OCI-LY7 (cell line): Measurements from ENCODE around the gene ZNF783.

Experiments used
- EZH2phosphoT487 ChIP-seq: fragments of 200-600 bp; sonication (generic); IDR thresholded peaks from 2 replicates; pipeline ENCODE4 v1.6.1; 2018; ENCODE audit warnings: low read depth, borderline replicate concordance, mild to moderate bottlenecking, mixed run types, antibody characterized with exemption, low read length, moderate library complexity, mixed read lengths
- TF ChIP-seq, protein P1 (sequence below): fragments of 200-600 bp; sonication (generic); conservative IDR thresholded peaks from 2 replicates; pipeline ENCODE4 v1.5.1; 2014; ENCODE audit warnings: mild to moderate bottlenecking, antibody characterized with exemption, low read length, moderate library complexity, mixed read lengths

DNA sequence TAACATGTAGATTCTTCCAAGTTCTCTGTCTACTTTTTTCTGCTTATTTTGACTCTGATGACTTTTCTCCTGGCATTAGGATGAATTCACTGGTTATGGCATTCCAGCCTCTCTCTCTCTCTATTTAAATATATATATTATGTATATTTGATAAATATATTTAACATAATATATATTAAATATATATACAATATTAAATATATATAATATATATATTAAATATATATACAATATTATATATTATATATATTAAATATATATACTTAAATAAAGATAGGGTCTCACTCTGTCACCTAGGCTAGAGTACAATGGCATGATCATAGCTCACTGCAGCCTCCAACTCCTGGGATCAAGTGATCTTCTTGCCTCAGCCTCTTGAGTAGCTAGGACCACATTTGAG, 60.7 kb downstream of the ZNF783 start:
- TF ChIP-seq, protein P1, sequence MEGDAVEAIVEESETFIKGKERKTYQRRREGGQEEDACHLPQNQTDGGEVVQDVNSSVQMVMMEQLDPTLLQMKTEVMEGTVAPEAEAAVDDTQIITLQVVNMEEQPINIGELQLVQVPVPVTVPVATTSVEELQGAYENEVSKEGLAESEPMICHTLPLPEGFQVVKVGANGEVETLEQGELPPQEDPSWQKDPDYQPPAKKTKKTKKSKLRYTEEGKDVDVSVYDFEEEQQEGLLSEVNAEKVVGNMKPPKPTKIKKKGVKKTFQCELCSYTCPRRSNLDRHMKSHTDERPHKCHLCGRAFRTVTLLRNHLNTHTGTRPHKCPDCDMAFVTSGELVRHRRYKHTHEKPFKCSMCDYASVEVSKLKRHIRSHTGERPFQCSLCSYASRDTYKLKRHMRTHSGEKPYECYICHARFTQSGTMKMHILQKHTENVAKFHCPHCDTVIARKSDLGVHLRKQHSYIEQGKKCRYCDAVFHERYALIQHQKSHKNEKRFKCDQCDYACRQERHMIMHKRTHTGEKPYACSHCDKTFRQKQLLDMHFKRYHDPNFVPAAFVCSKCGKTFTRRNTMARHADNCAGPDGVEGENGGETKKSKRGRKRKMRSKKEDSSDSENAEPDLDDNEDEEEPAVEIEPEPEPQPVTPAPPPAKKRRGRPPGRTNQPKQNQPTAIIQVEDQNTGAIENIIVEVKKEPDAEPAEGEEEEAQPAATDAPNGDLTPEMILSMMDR, result no peak
- TF ChIP-seq EZH2phosphoT487, result no peak
